SK-N-SH (cell line): ENCODE data around the gene ZEB1. TPM values are rescaled to one million over a fixed set of nuclear protein-coding genes. Genes with fewer than 3 reads are reported as not detected.

Source experiments
- CTCF ChIA-PET: fragments of 300-600, 350-600 bp; formaldehyde crosslinking; extraction: SDS; loops from one replicate; lab custom pipeline; 2021; lab: Yijun Ruan, JAX
- POLR2A ChIA-PET: fragments of 350-600 bp; sonication (Branson Sonifier 250); formaldehyde crosslinking; extraction: SDS; loops from one replicate; lab custom pipeline; 2020; ENCODE audit warnings: antibody characterized with exemption, inconsistent platforms; lab: Yijun Ruan, JAX
- DNase-seq: peaks from one replicate; pipeline ENCODE4 v3.0.0; 2012
- H2AFZ ChIP-seq: fragments of 200-600 bp; sonication (generic); 2 replicates; pipeline ENCODE4 v1.8.1; 2016; ENCODE audit warnings: antibody characterized with exemption, mild to moderate bottlenecking, low read depth
- H3F3A ChIP-seq: fragments of 200-600 bp; sonication (generic); replicated peaks from 2 replicates; pipeline ENCODE3; 2016; ENCODE audit warnings: antibody characterized with exemption, mild to moderate bottlenecking; ENCODE audit not compliant: insufficient read depth
- H3K27ac ChIP-seq, 2 experiments: fragments of 200-500 bp in 1 of 2; fragments of 200-600 bp in 1 of 2; sonication (Bioruptor generic) in 1 of 2; sonication (generic), shearing (Covaris generic) in 1 of 2; 2 replicates each; pipeline versions ENCODE4 v1.5.1 to v1.6.1; 2014 to 2016; ENCODE audit warnings: low read depth in 2 of 2, inconsistent platforms in 1 of 2, low read length in 1 of 2, mild to moderate bottlenecking in 1 of 2, mixed read lengths in 1 of 2
- H3K27me3 ChIP-seq: fragments of 200-600 bp; sonication (generic), shearing (Covaris generic); 2 replicates; pipeline ENCODE4 v1.6.1; 2016; ENCODE audit warnings: mixed run types; ENCODE audit not compliant: insufficient read depth
- H3K36me3 ChIP-seq, 2 experiments: fragments of 200-500 bp in 1 of 2; fragments of 200-600 bp in 1 of 2; sonication (Bioruptor generic) in 1 of 2; sonication (generic) in 1 of 2; replicated peaks in 1 of 2; 2 replicates each; pipeline versions ENCODE3 to v1.5.1; 2014 to 2016; ENCODE audit warnings: low read length in 1 of 2, mild to moderate bottlenecking in 1 of 2; ENCODE audit not compliant: insufficient read depth in 2 of 2, control insufficient read depth in 1 of 2
- H3K4me1 ChIP-seq, 2 experiments: fragments of 200-500 bp in 1 of 2; fragments of 200-600 bp in 1 of 2; sonication (Bioruptor generic) in 1 of 2; sonication (generic), shearing (Covaris generic) in 1 of 2; 2 replicates each; pipeline versions ENCODE4 v1.5.1 to v1.6.1; 2014 to 2016; ENCODE audit warnings: low read depth in 1 of 2, low read length in 1 of 2, mixed run types in 1 of 2; ENCODE audit not compliant: insufficient read depth in 2 of 2, control insufficient read depth in 1 of 2
- H3K4me2 ChIP-seq: fragments of 200-600 bp; sonication (generic), shearing (Covaris generic); 2 replicates; pipeline ENCODE4 v1.6.1; 2017; ENCODE audit warnings: mixed run types
- H3K4me3 ChIP-seq, 2 experiments: fragments of 200-500 bp in 1 of 2; fragments of 200-600 bp in 1 of 2; sonication (Bioruptor generic) in 1 of 2; sonication (generic), shearing (Covaris generic) in 1 of 2; 2 replicates each; pipeline versions ENCODE4 v1.5.1 to v1.8.1; 2014 to 2016; ENCODE audit warnings: low read depth in 2 of 2, inconsistent platforms in 1 of 2, low read length in 1 of 2, mild to moderate bottlenecking in 1 of 2, mixed read lengths in 1 of 2, moderate library complexity in 1 of 2
- H3K79me2 ChIP-seq: fragments of 200-600 bp; sonication (generic); 2 replicates; pipeline ENCODE4 v1.8.1; 2017; ENCODE audit warnings: mild to moderate bottlenecking; ENCODE audit not compliant: insufficient read depth
- H3K9ac ChIP-seq: fragments of 200-600 bp; sonication (generic); 2 replicates; pipeline ENCODE4 v1.6.1; 2017; ENCODE audit warnings: mixed run types
- H3K9me2 ChIP-seq: fragments of 200-600 bp; sonication (generic); 2 replicates; pipeline ENCODE4 v1.6.1; 2017; ENCODE audit warnings: mixed run types
- H3K9me3 ChIP-seq: fragments of 200-600 bp; sonication (generic); 2 replicates; pipeline ENCODE4 v1.6.1; 2017; ENCODE audit warnings: mixed run types, mild to moderate bottlenecking, moderate library complexity
- H4K20me1 ChIP-seq: fragments of 200-600 bp; sonication (generic); 2 replicates; pipeline ENCODE4 v1.6.1; 2017; ENCODE audit warnings: mild to moderate bottlenecking, mixed run types; ENCODE audit not compliant: insufficient read depth
- CHD2 ChIP-seq: fragments of 150-350 bp; IDR thresholded peaks from 2 replicates; pipeline ENCODE4 v1.6.1; 2018; ENCODE audit warnings: low read length; ENCODE audit not compliant: partially characterized antibody
- CTCF ChIP-seq: fragments of 200-600 bp; sonication (generic); IDR thresholded peaks from 2 replicates; pipeline ENCODE4 v1.6.1; 2017; ENCODE audit warnings: antibody characterized with exemption, mild to moderate bottlenecking, moderate library complexity
- EP300 ChIP-seq, 2 experiments: IDR thresholded peaks; 2 replicates each; pipeline versions ENCODE4 v1.4.0 to v1.6.1; 2012; ENCODE audit warnings: borderline replicate concordance in 1 of 2, low read depth in 1 of 2, low read length in 1 of 2
- EZH2phosphoT487 ChIP-seq: fragments of 200-600 bp; sonication (generic); IDR thresholded peaks from 2 replicates; pipeline ENCODE4 v1.6.1; 2017; ENCODE audit warnings: low read depth, mixed run types, mild to moderate bottlenecking, antibody characterized with exemption, moderate library complexity, borderline replicate concordance
- FOXM1 ChIP-seq: IDR thresholded peaks from 2 replicates; pipeline ENCODE4 v1.4.0; 2012; ENCODE audit warnings: low read depth, mild to moderate bottlenecking
- GATA2 ChIP-seq: sonication (generic); formaldehyde crosslinking; IDR thresholded peaks from 2 replicates; pipeline ENCODE4 v1.5.0; 2020; ENCODE audit warnings: mild to moderate bottlenecking, missing genetic modification reagents
- NRF1 ChIP-seq: IDR thresholded peaks from 2 replicates; pipeline ENCODE4 v1.6.1; 2012; ENCODE audit warnings: low read depth, mild to moderate bottlenecking, low read length
- RXRA ChIP-seq: IDR thresholded peaks from 2 replicates; pipeline ENCODE4 v1.4.0; 2012; ENCODE audit warnings: low read depth, mild to moderate bottlenecking, borderline replicate concordance
- SIN3A ChIP-seq: IDR thresholded peaks from 2 replicates; pipeline ENCODE4 v1.6.1; 2012; ENCODE audit warnings: low read depth, mild to moderate bottlenecking, low read length, moderate library complexity, borderline replicate concordance
- TAF1 ChIP-seq: IDR thresholded peaks from 2 replicates; pipeline ENCODE4 v1.6.1; 2012; ENCODE audit warnings: low read depth, mild to moderate bottlenecking, low read length, moderate library complexity, borderline replicate concordance
- TEAD4 ChIP-seq: IDR thresholded peaks from 2 replicates; pipeline ENCODE4 v1.4.0; 2012; ENCODE audit warnings: mild to moderate bottlenecking, borderline replicate concordance; ENCODE audit not compliant: insufficient read depth
- WGBS: methylation state at CpG from one replicate; pipeline ENCODE4 v1.1.6; 2017; ENCODE audit warnings: low lambda C conversion rate; 5-methylcytosine and 5-hydroxymethylcytosine counted together
- polyA plus RNA-seq, 3 experiments: library from polyadenylated mRNA; depleted of rRNA; stranded (reverse); fragments of >200 nt; gene quantifications; 2 replicates each; pipeline ENCODE4 v1.2.3, GENCODE V29; 2012
- TF ChIP-seq, protein P1 (sequence below): fragments of 150-350 bp; IDR thresholded peaks from 2 replicates; pipeline ENCODE4 v1.6.1; 2016; ENCODE audit warnings: mild to moderate bottlenecking, low read depth, low read length
- TF ChIP-seq, protein P2 (sequence below): IDR thresholded peaks from 2 replicates; pipeline ENCODE4 v1.4.0; 2012; ENCODE audit warnings: low read depth, borderline replicate concordance

ZEB1 gene
- polyA plus RNA-seq, 1 of the 3 experiments (the other 2 are of a cell fraction): 5.4 TPM

- WGBS: 88% methylated on average over 4 of the region's 4 CpGs
- Histone ChIP-seq H3K27me3 (no peaks in the 10 kb centered on the region), H3K4me3 (no peak overlapping the region), H3K9ac (no peak overlapping the region), H3K27ac (no peak overlapping the region), H3K79me2 (no peaks in the 10 kb centered on the region), H3K9me2 (no peaks in the 10 kb centered on the region), H2AFZ (no peak overlapping the region), H3K4me1 (no peaks in the 10 kb centered on the region; a peak in 1 of 4 replicates), H3K4me2 (no peak overlapping the region), H3K9me3 (no peaks in the 10 kb centered on the region), H4K20me1 (no peaks in the 10 kb centered on the region), H3F3A (peaks cover 10% of the 10 kb centered on the region), H3K36me3 (peaks cover 26 to 44% of the 10 kb centered on the region in 2 experiments)
- TF ChIP-seq TEAD4 (no peak), TAF1 (no peak), CTCF (no peak)
- TF ChIP-seq, protein P1, sequence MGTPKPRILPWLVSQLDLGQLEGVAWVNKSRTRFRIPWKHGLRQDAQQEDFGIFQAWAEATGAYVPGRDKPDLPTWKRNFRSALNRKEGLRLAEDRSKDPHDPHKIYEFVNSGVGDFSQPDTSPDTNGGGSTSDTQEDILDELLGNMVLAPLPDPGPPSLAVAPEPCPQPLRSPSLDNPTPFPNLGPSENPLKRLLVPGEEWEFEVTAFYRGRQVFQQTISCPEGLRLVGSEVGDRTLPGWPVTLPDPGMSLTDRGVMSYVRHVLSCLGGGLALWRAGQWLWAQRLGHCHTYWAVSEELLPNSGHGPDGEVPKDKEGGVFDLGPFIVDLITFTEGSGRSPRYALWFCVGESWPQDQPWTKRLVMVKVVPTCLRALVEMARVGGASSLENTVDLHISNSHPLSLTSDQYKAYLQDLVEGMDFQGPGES: no peak
- TF ChIP-seq, protein P2, sequence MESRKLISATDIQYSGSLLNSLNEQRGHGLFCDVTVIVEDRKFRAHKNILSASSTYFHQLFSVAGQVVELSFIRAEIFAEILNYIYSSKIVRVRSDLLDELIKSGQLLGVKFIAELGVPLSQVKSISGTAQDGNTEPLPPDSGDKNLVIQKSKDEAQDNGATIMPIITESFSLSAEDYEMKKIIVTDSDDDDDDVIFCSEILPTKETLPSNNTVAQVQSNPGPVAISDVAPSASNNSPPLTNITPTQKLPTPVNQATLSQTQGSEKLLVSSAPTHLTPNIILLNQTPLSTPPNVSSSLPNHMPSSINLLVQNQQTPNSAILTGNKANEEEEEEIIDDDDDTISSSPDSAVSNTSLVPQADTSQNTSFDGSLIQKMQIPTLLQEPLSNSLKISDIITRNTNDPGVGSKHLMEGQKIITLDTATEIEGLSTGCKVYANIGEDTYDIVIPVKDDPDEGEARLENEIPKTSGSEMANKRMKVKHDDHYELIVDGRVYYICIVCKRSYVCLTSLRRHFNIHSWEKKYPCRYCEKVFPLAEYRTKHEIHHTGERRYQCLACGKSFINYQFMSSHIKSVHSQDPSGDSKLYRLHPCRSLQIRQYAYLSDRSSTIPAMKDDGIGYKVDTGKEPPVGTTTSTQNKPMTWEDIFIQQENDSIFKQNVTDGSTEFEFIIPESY: no peak
- no peak for DNase-seq
- ChIA-PET CTCF (no interaction called here), POLR2A (no interaction called here)
These were observed 207.2 kb downstream of the ZEB1 start for GRCh38 chr10:31526178-31526577.

DNA sequence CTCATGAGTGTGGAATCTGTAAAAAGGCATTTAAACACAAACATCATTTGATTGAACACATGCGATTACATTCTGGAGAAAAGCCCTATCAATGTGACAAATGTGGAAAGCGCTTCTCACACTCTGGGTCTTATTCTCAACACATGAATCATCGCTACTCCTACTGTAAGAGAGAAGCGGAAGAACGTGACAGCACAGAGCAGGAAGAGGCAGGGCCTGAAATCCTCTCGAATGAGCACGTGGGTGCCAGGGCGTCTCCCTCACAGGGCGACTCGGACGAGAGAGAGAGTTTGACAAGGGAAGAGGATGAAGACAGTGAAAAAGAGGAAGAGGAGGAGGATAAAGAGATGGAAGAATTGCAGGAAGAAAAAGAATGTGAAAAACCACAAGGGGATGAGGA lies 207.7 kb downstream of the ZEB1 start:
- H2AFZ ChIP-seq: no peak overlapping the region
- no peak for TF ChIP-seq SIN3A
- TF ChIP-seq, protein P2: no peak
- no peak for TF ChIP-seq NRF1
- TF ChIP-seq FOXM1: no peak
- no peak for TF ChIP-seq CTCF
- no peak for TF ChIP-seq GATA2
- TF ChIP-seq EZH2phosphoT487: no peak
- TF ChIP-seq EP300 (IDR thresholded peaks at IDR 0.05; ENCODE audit: borderline replicate concordance in 1 of 2, low read depth in 1 of 2, low read length in 1 of 2): no peak
- no peak for TF ChIP-seq CHD2
- TF ChIP-seq RXRA: no peak
- TF ChIP-seq, protein P1: no peak

More for the DNA sequence above, 207.7 kb downstream of the ZEB1 start:
- no peak overlapping the region for H3K27ac ChIP-seq
- no peaks in the 10 kb centered on the region; a peak in 1 of 4 replicates for H3K4me1 ChIP-seq
- no peak overlapping the region for H3K4me3 ChIP-seq
- no peaks in the 10 kb centered on the region for H3K9me3 ChIP-seq
- H3K4me2 ChIP-seq: no peak overlapping the region
- DNase-seq: no peak
- no peaks in the 10 kb centered on the region for H4K20me1 ChIP-seq
- H3K27me3 ChIP-seq: no peaks in the 10 kb centered on the region
- peaks cover 21 to 40% of the 10 kb centered on the region in 2 experiments for H3K36me3 ChIP-seq
- 91% methylated on average over 11 of the region's 11 CpGs for WGBS
- H3K9ac ChIP-seq: no peak overlapping the region
- POLR2A ChIA-PET: no interaction called here
- peaks cover 10% of the 10 kb centered on the region for H3F3A ChIP-seq
- H3K9me2 ChIP-seq: no peaks in the 10 kb centered on the region
- no peaks in the 10 kb centered on the region for H3K79me2 ChIP-seq
- CTCF ChIA-PET: no interaction called here
